ENCODE measurements around the gene ITGAV.

Gene ITGAV

DNA sequence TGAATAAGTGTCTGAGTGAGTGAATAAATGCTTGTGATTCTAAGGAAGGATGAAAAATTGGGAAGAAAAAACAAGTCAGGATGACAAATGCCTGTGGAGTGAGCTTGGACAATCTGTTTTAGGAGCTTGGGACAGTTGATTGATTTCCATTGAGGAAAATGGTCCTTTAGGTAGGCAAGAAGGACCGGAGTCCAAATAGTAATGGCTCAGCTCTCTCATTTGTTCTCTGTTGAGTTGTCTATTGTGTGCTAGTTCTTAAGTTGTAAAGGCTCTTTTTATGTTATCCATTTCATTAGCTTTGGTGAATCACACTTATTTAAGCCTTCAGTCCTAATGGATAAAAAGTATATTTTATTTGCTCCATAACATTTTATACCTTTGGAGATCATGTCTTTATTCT, 135.9 kb downstream of the ITGAV start:
- TF ChIP-seq, protein P1, sequence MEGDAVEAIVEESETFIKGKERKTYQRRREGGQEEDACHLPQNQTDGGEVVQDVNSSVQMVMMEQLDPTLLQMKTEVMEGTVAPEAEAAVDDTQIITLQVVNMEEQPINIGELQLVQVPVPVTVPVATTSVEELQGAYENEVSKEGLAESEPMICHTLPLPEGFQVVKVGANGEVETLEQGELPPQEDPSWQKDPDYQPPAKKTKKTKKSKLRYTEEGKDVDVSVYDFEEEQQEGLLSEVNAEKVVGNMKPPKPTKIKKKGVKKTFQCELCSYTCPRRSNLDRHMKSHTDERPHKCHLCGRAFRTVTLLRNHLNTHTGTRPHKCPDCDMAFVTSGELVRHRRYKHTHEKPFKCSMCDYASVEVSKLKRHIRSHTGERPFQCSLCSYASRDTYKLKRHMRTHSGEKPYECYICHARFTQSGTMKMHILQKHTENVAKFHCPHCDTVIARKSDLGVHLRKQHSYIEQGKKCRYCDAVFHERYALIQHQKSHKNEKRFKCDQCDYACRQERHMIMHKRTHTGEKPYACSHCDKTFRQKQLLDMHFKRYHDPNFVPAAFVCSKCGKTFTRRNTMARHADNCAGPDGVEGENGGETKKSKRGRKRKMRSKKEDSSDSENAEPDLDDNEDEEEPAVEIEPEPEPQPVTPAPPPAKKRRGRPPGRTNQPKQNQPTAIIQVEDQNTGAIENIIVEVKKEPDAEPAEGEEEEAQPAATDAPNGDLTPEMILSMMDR (IDR thresholded peaks at IDR 0.05; ENCODE audit: extremely low read depth, missing control alignments) = no peak
- no peak for DNase-seq (ENCODE audit: low spot score)

DNA sequence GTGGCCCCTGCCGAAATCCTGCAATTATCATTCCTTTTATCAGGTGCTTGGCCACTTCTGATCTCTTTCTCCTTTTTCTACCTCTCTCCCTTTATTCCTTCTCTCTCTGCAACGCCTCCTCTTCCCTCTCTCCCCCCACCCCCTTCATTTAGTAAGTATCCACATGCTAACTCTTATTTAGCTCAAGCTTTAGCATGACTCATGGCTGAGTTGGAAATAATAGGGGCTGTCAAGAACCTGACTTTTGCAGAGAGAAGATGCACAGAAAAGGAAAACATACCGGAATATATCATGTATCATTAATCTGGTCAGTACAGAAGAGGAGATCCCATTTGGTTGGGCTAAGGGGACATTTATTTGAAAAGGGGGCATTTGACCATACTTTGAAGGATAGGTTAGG, 137.1 kb downstream of the ITGAV start:
- TF ChIP-seq, protein P1 (IDR thresholded peaks at IDR 0.05; ENCODE audit: extremely low read depth, missing control alignments) = no peak

DNA sequence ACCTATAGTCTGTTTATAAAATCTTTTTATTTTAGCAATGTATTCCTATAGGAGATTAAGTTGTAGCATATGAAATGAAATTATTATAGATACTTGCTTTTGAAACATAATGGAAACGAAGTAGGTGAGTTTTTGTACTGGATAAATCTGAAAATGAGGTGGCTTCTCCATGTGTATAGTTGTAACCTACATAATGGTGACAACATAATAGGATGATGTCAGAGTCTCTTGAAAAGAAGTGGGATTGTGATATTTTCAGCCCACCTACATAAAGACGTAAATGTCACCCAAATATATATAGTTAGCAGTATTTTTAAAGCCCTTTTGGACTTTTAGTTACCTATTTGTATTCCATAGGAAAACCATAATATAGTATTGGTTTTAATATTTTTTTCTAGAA, 138.8 kb downstream of the ITGAV start:
- TF ChIP-seq, protein P1 (IDR thresholded peaks at IDR 0.05; ENCODE audit: extremely low read depth, missing control alignments) = no peak

More for the DNA sequence above, 137.1 kb downstream of the ITGAV start:
- no peak for DNase-seq (ENCODE audit: low spot score)

More for the DNA sequence above, 138.8 kb downstream of the ITGAV start:
- DNase-seq (ENCODE audit: low spot score) = no peak

Measured in GM20000 (cell line).